Esophagus squamous epithelium (tissue), 5 donors: ENCODE results near the gene PDZD7. TPM values are rescaled to one million over a fixed set of nuclear protein-coding genes. Genes with fewer than 3 reads are reported as not detected.

Experiments
- DNase-seq: peaks from one replicate; lab custom pipeline; 2025; lab: John Stamatoyannopoulos, UW
- H3K27ac ChIP-seq, 4 donors: fragments of 200-600 bp; sonication (generic); one replicate each; pipeline ENCODE4 v1.5.1; 2016 to 2019; ENCODE audit warnings: mild to moderate bottlenecking in 1 of 4
- H3K27me3 ChIP-seq, 4 donors: fragments of 200-600 bp; sonication (generic); 1 replicate in 3 of 4; 2 replicates in 1 of 4; pipeline versions ENCODE4 v1.5.1 to v1.6.0; 2017 to 2021; ENCODE audit warnings: antibody characterized with exemption in 1 of 4
- H3K36me3 ChIP-seq, 3 donors: fragments of 200-600 bp; sonication (generic); one replicate each; pipeline ENCODE4 v1.5.1; 2016 to 2019
- H3K4me1 ChIP-seq, 3 donors: fragments of 200-600 bp; sonication (generic); one replicate each; pipeline ENCODE4 v1.5.1; 2017 to 2019
- H3K4me3 ChIP-seq, 4 donors: fragments of 200-600 bp; sonication (generic); 1 replicate in 3 of 4; 2 replicates in 1 of 4; pipeline ENCODE4 v1.5.1; 2016 to 2019; ENCODE audit warnings: mild to moderate bottlenecking in 2 of 4, moderate library complexity in 1 of 4
- H3K9me3 ChIP-seq, 3 donors: fragments of 200-600 bp; sonication (generic); one replicate each; pipeline ENCODE4 v1.5.1; 2016 to 2019
- POLR2A ChIP-seq, 4 donors: fragments of 450-650 bp; IDR thresholded peaks; one replicate each; pipeline ENCODE4 v1.6.1; 2017; ENCODE audit warnings: antibody characterized with exemption in 4 of 4, mild to moderate bottlenecking in 4 of 4, moderate library complexity in 3 of 4
- WGBS, 2 donors: methylation state at CpG; one replicate each; pipeline ENCODE4 v1.1.5; 2018; 5-methylcytosine and 5-hydroxymethylcytosine counted together
- intact Hi-C: fragments of 100-400 bp; cut with DNase I; formaldehyde crosslinking; loops from one replicate; pipeline ENCODE4 v1.15.0; 2022
- total RNA-seq, 4 donors: library from RNA; depleted of rRNA; stranded (reverse); fragments of >200 nt; gene quantifications; one replicate each; pipeline ENCODE4 v1.1.0, GENCODE V29; 2016
- TF ChIP-seq, protein P1 (sequence below), 6 experiments: fragments of 450-650 bp in 4 of 6; fragments of 200-600 bp in 2 of 6; sonication (generic) in 2 of 6; IDR thresholded peaks; one replicate each; pipeline ENCODE4 v1.5.1; 2016 to 2019; ENCODE audit warnings: antibody characterized with exemption in 6 of 6, mild to moderate bottlenecking in 4 of 6, moderate library complexity in 4 of 6
- donor health status: DM: yes; HTN: yes; CAD: no.

PDZD7 gene
- total RNA-seq, 4 donors from 2014 or later, result 0.19 to 0.29 (median 0.26) TPM; not detected in 1

DNA sequence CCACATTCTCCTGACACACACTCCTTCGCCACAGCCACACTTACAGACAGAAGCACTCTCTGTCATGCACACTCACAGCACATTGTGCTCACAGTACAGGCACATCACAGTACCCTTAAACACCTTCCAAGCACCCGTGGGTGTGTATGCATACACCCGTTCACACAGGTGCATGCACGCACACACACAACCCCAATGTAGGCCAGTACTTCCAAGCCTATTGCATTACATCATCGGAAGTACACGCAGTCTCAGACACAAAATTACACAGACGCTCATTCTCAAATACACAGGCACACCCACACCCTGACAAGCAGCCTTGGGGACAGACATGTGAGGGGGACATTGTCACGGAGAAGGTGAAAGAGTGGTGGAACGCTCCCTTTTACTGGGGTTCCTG is 42.0 kb upstream of the PDZD7 start:
- TF ChIP-seq, protein P1, sequence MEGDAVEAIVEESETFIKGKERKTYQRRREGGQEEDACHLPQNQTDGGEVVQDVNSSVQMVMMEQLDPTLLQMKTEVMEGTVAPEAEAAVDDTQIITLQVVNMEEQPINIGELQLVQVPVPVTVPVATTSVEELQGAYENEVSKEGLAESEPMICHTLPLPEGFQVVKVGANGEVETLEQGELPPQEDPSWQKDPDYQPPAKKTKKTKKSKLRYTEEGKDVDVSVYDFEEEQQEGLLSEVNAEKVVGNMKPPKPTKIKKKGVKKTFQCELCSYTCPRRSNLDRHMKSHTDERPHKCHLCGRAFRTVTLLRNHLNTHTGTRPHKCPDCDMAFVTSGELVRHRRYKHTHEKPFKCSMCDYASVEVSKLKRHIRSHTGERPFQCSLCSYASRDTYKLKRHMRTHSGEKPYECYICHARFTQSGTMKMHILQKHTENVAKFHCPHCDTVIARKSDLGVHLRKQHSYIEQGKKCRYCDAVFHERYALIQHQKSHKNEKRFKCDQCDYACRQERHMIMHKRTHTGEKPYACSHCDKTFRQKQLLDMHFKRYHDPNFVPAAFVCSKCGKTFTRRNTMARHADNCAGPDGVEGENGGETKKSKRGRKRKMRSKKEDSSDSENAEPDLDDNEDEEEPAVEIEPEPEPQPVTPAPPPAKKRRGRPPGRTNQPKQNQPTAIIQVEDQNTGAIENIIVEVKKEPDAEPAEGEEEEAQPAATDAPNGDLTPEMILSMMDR (IDR thresholded peaks at IDR 0.05), result no peak
- intact Hi-C loops, result no loop called here
- no peak overlapping the region for H3K27ac ChIP-seq
- no peaks in the 10 kb centered on the region for H3K9me3 ChIP-seq
- no peak for DNase-seq
- no peaks in the 10 kb centered on the region for H3K4me1 ChIP-seq
- 54 to 64% methylated on average over 7 to 9 of the region's 9 CpGs for WGBS, 2 donors
- peaks cover 4 to 64% (median 11%) of the 10 kb centered on the region in 4 donors for H3K27me3 ChIP-seq
- H3K36me3 ChIP-seq, result no peaks in the 10 kb centered on the region
- H3K4me3 ChIP-seq, result no peak overlapping the region

DNA sequence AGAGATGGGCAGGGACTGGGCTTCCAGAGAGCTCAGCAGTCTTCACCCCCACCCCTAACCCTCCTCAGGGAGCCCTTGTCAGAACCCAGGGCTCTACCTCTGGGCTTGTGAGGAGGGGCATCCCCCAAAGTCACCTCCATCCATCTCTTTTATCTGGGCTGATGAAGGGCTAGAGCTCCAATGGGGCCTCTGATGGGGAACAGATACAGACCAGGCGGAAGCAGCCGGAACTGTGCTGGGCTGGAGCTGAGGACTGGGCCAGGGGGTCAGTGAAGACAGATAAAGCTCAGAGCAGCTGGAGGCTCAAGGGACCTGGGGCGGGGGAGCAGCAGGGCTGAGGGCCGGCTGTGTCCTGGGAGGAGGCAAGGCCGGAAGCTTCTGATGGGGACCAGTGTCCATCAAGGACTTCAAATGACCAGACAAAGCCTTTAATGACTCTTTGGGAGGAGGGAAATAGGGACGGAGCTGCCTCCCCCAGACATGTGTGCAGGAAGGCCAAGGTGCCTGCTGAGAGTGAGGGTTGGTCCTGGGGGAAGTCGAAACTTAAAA is 41.0 kb upstream of the PDZD7 start:
- Histone ChIP-seq H3K36me3 (no peaks in the 10 kb centered on the region), H3K27me3 (peaks cover 4 to 62% (median 11%) of the 10 kb centered on the region in 4 donors), H3K9me3 (no peaks in the 10 kb centered on the region), H3K4me3 (no peak overlapping the region), H3K4me1 (peaks cover 6 to 9% (median 8%) of the 10 kb centered on the region in 3 donors), H3K27ac (no peak overlapping the region)
- 64 to 74% methylated on average over 5 to 7 of the region's 7 CpGs for WGBS, 2 donors
- no peak for DNase-seq
- TF ChIP-seq POLR2A (IDR thresholded peaks at IDR 0.05), result no peak
- TF ChIP-seq, protein P1 (IDR thresholded peaks at IDR 0.05), result no peak
- intact Hi-C loops, result no loop called here

DNA sequence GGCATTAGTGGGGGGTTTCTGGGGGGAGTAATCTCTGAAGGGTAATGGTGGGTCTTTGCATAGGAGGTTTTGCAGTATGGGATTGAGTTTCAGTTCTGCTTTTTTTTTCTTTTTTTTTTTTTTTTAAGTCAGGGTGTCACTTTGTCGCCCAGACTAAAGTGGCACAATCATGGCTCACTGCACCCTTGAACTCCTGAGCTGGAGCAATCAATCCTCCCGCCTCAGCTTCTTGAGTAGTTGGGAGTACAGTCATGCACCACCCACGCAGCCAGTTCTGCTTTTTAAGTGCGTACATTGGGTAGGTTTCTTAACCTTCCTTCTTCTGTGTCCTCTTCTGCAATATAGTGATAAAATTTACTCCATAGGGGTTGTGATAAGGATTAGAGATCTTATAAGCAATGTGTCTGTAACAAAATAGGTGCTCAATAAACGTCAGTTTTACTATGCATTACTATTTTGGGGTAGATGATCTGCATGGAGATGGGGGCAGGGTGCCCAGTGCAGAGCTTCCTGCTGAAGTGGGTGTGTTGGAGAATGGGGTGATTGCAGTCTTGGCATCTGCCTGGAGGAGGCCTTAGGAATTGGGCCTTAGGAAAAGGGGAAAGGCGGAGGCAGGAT is 40.4 kb upstream of the PDZD7 start:
- WGBS, 2 donors, result 65% methylated on average over 6 of the region's 6 CpGs

DNA sequence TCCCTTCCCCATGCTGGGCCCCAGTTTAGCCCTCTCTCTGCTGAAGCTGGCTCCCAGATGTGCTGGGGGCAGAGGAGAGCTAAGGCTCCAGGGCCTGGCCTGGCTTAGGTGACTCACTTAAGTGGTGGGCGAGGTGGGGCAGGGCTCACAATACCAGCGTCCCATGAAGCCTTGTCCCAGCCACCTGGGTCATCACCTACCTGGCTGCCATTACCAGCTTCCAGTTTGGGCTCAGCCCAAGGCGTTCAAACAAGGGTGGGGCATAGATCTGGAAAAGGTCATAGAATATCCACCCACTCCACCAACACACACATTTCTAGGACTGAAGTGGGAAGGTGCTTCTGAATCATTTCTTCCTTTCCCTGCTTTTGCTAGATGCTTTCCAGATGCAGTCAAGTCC is 39.2 kb upstream of the PDZD7 start:
- Histone ChIP-seq H3K27ac (no peak overlapping the region), H3K4me3 (no peak overlapping the region), H3K27me3 (peaks cover 0 to 59% (median 11%) of the 10 kb centered on the region in 4 donors), H3K36me3 (no peaks in the 10 kb centered on the region), H3K4me1 (peaks cover 20 to 27% (median 23%) of the 10 kb centered on the region in 3 donors), H3K9me3 (no peaks in the 10 kb centered on the region)
- TF ChIP-seq POLR2A (IDR thresholded peaks at IDR 0.05), result no peak
- TF ChIP-seq, protein P1 (IDR thresholded peaks at IDR 0.05), result no peak
- intact Hi-C loops, result no loop called here
- 33 to 72% methylated on average over 1 to 2 of the region's 3 CpGs for WGBS, 2 donors
- no peak for DNase-seq

More for the DNA sequence above, 40.4 kb upstream of the PDZD7 start:
- intact Hi-C loops, result no loop called here
- TF ChIP-seq, protein P1 (IDR thresholded peaks at IDR 0.05), result no peak
- TF ChIP-seq POLR2A (IDR thresholded peaks at IDR 0.05), result no peak
- Histone ChIP-seq H3K27me3 (peaks cover 4 to 62% (median 11%) of the 10 kb centered on the region in 4 donors), H3K4me1 (peaks cover 11 to 15% (median 14%) of the 10 kb centered on the region in 3 donors), H3K36me3 (no peaks in the 10 kb centered on the region), H3K4me3 (no peak overlapping the region), H3K27ac (no peak overlapping the region), H3K9me3 (no peaks in the 10 kb centered on the region)
- no peak for DNase-seq

DNA sequence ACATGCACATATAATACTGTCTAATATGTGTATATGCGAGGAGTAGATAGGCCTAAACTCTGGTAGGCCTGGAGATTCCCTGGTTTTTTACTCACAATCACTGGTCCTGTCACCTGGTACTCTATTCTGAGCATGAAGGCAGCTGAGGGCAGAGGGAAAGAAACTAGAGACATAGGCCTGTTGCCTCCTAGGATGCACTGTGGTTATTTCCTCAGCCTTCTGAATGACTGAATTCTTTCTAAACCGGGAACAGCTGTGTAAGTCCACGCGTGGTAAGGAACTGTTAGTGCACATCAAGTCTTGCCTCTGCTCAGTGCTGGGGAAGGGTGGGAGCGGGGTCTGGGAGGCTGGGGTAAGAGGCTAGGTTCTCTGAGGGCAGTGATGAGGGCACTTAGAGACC is 38.5 kb upstream of the PDZD7 start:
- Histone ChIP-seq H3K4me3 (no peak overlapping the region), H3K36me3 (no peaks in the 10 kb centered on the region), H3K9me3 (no peaks in the 10 kb centered on the region), H3K27me3 (peaks cover 0 to 59% (median 11%) of the 10 kb centered on the region in 4 donors), H3K4me1 (peaks cover 20 to 28% (median 23%) of the 10 kb centered on the region in 3 donors), H3K27ac (no peak overlapping the region)
- intact Hi-C loops, result no loop called here
- TF ChIP-seq, protein P1 (IDR thresholded peaks at IDR 0.05), result no peak
- TF ChIP-seq POLR2A (IDR thresholded peaks at IDR 0.05), result no peak
- no peak for DNase-seq
- 76 to 78% methylated on average over 5 of the region's 5 CpGs for WGBS, 2 donors
